Esophagus (tissue), 2 donors: ENCODE measurements around the gene ANKRD44. TPM values are rescaled to one million over a fixed set of nuclear protein-coding genes. Genes with fewer than 3 reads are reported as not detected.
A peak's percentile ranks its signal among the peaks of the same experiment; 100 is the strongest.
"Not testable (repeated sequence)": the region's sequence is repeated elsewhere in the genome, so short reads cannot be mapped to it uniquely, and the experiment has no call there.

ENCODE experiments used
- H3K27ac ChIP-seq, 2 donors: one replicate each; pipeline ENCODE4 v1.5.1; 2013; ENCODE audit warnings: low read depth in 2 of 2, mild to moderate bottlenecking in 2 of 2, inconsistent platforms in 1 of 2, low read length in 1 of 2, moderate library complexity in 1 of 2
- H3K27me3 ChIP-seq, 2 donors: one replicate each; pipeline ENCODE4 v1.6.1; 2013; ENCODE audit warnings: low read length in 2 of 2, control low read depth in 1 of 2, mild to moderate bottlenecking in 1 of 2; ENCODE audit not compliant: insufficient read depth in 2 of 2, control insufficient read depth in 1 of 2
- H3K36me3 ChIP-seq, 2 donors: one replicate each; pipeline ENCODE4 v1.6.1; 2013; ENCODE audit warnings: low read length in 1 of 2; ENCODE audit not compliant: control insufficient read depth in 2 of 2, insufficient read depth in 2 of 2
- H3K4me1 ChIP-seq, 2 donors: one replicate each; pipeline ENCODE4 v1.6.1; 2013; ENCODE audit warnings: low read length in 1 of 2; ENCODE audit not compliant: control insufficient read depth in 2 of 2, insufficient read depth in 2 of 2
- H3K4me3 ChIP-seq, 2 donors: one replicate each; pipeline ENCODE4 v1.5.1; 2013; ENCODE audit warnings: low read length in 2 of 2, mild to moderate bottlenecking in 2 of 2, low read depth in 1 of 2, moderate library complexity in 1 of 2
- H3K9me3 ChIP-seq, 2 donors: one replicate each; pipeline ENCODE4 v1.6.1; 2013; ENCODE audit warnings: mild to moderate bottlenecking in 2 of 2, low read depth in 1 of 2, low read length in 1 of 2, moderate library complexity in 1 of 2; ENCODE audit not compliant: control insufficient read depth in 2 of 2, insufficient read depth in 1 of 2
- WGBS, 2 donors: extraction: QIAGEN DNeasy Blood & Tissue Kit; methylation state at CpG; one replicate each; pipeline ENCODE4 v1.1.7; 2013; 5-methylcytosine and 5-hydroxymethylcytosine counted together
- polyA plus RNA-seq, 2 donors: library from polyadenylated mRNA; stranded (reverse); fragments of 200-250 nt; gene quantifications; one replicate each; pipeline ENCODE4 v1.2.3, GENCODE V29; 2013
- donor health status: healthy with polysubstance abuse.
- donor health status: Bipolar disorder and iron deficiency.

ANKRD44 gene
- polyA plus RNA-seq, 2 donors = 1.1 to 1.5 TPM

GRCh38 chr2:197296835-197297234 is 13.7 kb downstream of the ANKRD44 start:
- Histone ChIP-seq H3K4me3 (no peak overlapping the region), H3K27ac (no peak overlapping the region), H3K4me1 (no peaks in the 10 kb centered on the region), H3K9me3 (no peaks in the 10 kb centered on the region), H3K27me3 (no peaks in the 10 kb centered on the region), H3K36me3 (no peaks in the 10 kb centered on the region)
- 78 to 79% methylated on average over 2 of the region's 2 CpGs for whole genome bisulfite sequencing, 2 donors

GRCh38 chr2:197294260-197294659 is 16.3 kb downstream of the ANKRD44 start:
- Histone ChIP-seq H3K4me1 (no peaks in the 10 kb centered on the region), H3K4me3 (no peak overlapping the region), H3K27me3 (no peaks in the 10 kb centered on the region), H3K36me3 (no peaks in the 10 kb centered on the region), H3K9me3 (no peaks in the 10 kb centered on the region), H3K27ac (no peak overlapping the region)
- WGBS, 2 donors = 65 to 73% methylated on average over 3 of the region's 3 CpGs

- WGBS, 2 donors = 54 to 60% methylated on average over 5 of the region's 5 CpGs
- H3K36me3 ChIP-seq = no peaks in the 10 kb centered on the region
- H3K9me3 ChIP-seq = no peaks in the 10 kb centered on the region
- no peaks in the 10 kb centered on the region for H3K27me3 ChIP-seq
- no peaks in the 10 kb centered on the region for H3K4me1 ChIP-seq
- H3K4me3 ChIP-seq = no peak overlapping the region
- H3K27ac ChIP-seq = no peak overlapping the region
Observed at GRCh38 chr2:197293252-197294007, 17.1 kb downstream of the ANKRD44 start.

GRCh38 chr2:197292619-197293018 is 18.0 kb downstream of the ANKRD44 start:
- 84 to 91% methylated on average over 2 of the region's 2 CpGs for WGBS, 2 donors
- H3K27ac ChIP-seq = peak overlapping the region in 1 of 2 donors; percentile 30
- H3K27me3 ChIP-seq = no peaks in the 10 kb centered on the region
- no peaks in the 10 kb centered on the region for H3K36me3 ChIP-seq
- H3K9me3 ChIP-seq = no peaks in the 10 kb centered on the region
- H3K4me3 ChIP-seq = no peak overlapping the region
- H3K4me1 ChIP-seq = no peaks in the 10 kb centered on the region

GRCh38 chr2:197287596-197287932 is 23.0 kb downstream of the ANKRD44 start:
- not testable (repeated sequence) for H3K36me3 ChIP-seq, H3K9me3 ChIP-seq, H3K4me3 ChIP-seq, H3K27ac ChIP-seq, H3K4me1 ChIP-seq, H3K27me3 ChIP-seq
- WGBS, 2 donors = 84 to 86% methylated on average over 7 of the region's 7 CpGs

GRCh38 chr2:197286805-197287595 is 23.6 kb downstream of the ANKRD44 start:
- Histone ChIP-seq H3K36me3 (no peaks in the 10 kb centered on the region), H3K4me3 (no peak overlapping the region), H3K4me1 (no peaks in the 10 kb centered on the region), H3K9me3 (no peaks in the 10 kb centered on the region), H3K27me3 (no peaks in the 10 kb centered on the region), H3K27ac (no peak overlapping the region)
- 52 to 54% methylated on average over 8 of the region's 8 CpGs for WGBS, 2 donors

GRCh38 chr2:197285361-197285760 is 25.2 kb downstream of the ANKRD44 start:
- Histone ChIP-seq H3K9me3 (no peaks in the 10 kb centered on the region), H3K27me3 (no peaks in the 10 kb centered on the region), H3K36me3 (no peaks in the 10 kb centered on the region), H3K4me3 (no peak overlapping the region), H3K27ac (no peak overlapping the region), H3K4me1 (no peaks in the 10 kb centered on the region)
- WGBS, 2 donors = 86 to 87% methylated on average over 3 of the region's 3 CpGs

GRCh38 chr2:197284956-197285355 is 25.6 kb downstream of the ANKRD44 start:
- Histone ChIP-seq H3K27me3 (no peaks in the 10 kb centered on the region), H3K4me3 (no peak overlapping the region), H3K9me3 (no peaks in the 10 kb centered on the region), H3K4me1 (no peaks in the 10 kb centered on the region), H3K36me3 (no peaks in the 10 kb centered on the region), H3K27ac (no peak overlapping the region)

GRCh38 chr2:197281421-197281820 is 29.2 kb downstream of the ANKRD44 start:
- H3K36me3 ChIP-seq = no peaks in the 10 kb centered on the region
- no peaks in the 10 kb centered on the region for H3K4me1 ChIP-seq
- no peak overlapping the region for H3K4me3 ChIP-seq
- H3K27ac ChIP-seq = no peak overlapping the region
- H3K27me3 ChIP-seq = no peaks in the 10 kb centered on the region
- 49 to 51% methylated on average over 2 of the region's 2 CpGs for WGBS, 2 donors
- no peaks in the 10 kb centered on the region for H3K9me3 ChIP-seq
